ENCODE measurements around the gene ZSWIM3.

- TF ChIP-seq POLR2A (IDR thresholded peaks at IDR 0.05; ENCODE audit: low read depth) = no peak
- TF ChIP-seq EP300 (IDR thresholded peaks at IDR 0.05) = no peak
- TF ChIP-seq CTCF (IDR thresholded peaks at IDR 0.05) = no peak
- TF ChIP-seq POLR2AphosphoS5 (IDR thresholded peaks at IDR 0.05) = no peak
Observed at GRCh38 chr20:45882469-45883099, 25.2 kb downstream of the ZSWIM3 start.

All from esophagus muscularis mucosa (tissue), 4 donors.